ENCODE data around the gene RIC3.
A peak's percentile ranks its signal among the peaks of the same experiment; 100 is the strongest.

The RIC3 gene

DNA sequence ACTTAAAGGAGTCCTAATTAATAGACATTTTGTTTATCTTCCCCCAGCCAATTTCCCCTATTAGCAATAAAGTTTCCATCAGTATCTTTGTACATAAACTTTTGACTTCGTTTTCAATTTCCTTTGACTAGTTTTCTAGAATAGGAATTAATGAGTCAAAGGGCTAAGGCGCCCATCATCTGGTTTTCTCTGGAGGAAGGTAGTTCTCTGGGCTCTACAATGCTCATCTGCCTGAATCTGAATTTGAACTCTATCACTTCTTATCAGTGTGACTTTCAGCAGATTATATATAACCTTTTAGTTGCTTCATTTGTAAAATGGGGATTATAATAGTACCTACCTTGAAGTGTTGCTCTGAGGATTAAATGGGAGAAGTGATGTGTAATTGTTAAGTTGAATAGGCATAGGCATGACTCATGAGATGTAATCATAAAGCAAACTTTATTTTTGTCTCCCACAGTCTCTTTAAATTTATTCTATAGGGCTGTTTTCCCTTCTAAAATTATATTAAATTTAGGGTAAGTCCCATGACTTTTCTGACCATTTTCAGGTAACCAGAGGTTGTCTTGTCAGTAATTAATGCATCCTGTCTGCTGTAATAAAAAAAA lies 93.6 kb downstream of the RIC3 start:
- Histone ChIP-seq H3K4me3 (no peak overlapping the region), H3K27ac (no peak overlapping the region)

DNA sequence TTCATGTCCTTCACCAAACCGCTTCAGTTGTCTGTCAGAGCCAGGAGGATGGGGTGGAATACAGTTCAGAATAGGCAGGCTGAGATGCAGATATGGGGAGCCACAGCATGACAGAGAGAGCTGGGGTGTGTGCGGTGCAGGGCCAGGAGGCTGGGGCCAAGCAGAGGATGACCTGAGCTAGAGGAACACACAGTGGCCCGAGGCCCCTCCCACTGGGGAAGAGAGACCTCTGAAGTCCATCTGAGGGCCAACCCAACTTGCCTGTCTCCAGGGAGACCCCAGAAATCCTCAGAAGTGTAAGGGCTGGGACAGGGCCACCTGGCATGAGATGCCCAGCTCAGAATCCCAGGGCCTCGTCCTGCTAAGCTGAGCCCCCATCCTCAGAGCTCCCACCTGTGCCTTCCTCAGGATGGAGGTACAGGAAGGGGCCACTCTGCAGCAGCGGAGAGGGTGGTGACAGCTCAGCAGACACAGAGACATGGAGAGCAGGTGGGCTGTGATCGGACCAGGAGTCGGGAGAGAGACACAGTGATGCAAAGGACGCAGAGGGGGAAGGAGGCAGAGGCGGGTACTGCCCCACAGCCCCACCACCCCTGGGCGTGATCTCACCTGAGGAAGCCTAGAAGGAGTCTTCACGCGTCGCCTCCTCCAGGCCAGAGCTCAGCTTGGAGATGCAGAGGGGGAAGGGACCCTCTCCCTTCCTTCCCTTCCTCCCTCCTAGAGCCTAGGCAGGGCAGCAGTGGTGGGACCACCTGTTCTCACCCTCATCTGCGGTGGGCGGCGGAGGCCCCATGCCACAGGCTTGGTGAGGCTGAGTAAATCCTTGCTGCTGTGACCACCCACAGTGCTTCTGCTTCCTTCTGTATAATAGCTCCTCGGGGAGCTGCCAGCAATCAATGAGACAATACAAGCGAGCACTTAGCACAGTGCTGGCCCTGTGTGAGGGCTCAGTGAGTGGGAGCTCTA lies 96.9 kb downstream of the RIC3 start:
- H3K27ac ChIP-seq, result no peak overlapping the region
- H3K4me3 ChIP-seq, result no peak overlapping the region

DNA sequence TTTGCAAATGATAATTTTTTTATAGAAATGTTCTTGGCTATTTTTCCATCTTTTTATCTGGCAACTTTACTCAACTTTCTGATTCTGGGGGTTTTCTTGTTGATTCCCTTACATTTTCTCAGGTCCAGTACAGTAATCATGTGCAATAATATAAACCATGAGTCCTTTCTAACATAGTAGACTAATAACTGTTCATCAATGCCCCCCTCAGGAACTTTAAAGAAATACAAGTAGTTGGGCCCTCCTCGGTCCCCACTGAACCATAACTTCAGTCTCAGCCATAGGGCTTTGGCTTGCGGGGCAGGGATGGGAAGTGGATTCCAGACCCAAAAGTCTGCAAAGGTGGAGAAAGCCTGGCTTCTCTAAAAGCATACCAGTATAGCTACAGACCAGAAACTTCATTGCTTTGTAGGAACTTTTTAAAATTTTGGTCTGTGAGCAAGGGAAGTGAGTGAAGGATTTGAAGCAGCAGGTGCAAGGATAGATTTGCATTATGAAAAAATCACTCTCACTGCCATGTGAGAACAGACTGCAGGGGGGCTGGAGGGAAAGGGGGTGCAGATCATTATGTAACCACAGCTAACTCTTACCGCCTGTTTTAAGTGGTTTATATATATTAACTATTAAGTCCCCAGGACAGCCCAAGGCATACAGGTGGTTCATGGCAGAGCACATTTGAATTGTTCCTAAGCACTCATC lies 98.3 kb downstream of the RIC3 start:
- no peak overlapping the region for H3K4me3 ChIP-seq
- H3K27ac ChIP-seq, result no peak overlapping the region

DNA sequence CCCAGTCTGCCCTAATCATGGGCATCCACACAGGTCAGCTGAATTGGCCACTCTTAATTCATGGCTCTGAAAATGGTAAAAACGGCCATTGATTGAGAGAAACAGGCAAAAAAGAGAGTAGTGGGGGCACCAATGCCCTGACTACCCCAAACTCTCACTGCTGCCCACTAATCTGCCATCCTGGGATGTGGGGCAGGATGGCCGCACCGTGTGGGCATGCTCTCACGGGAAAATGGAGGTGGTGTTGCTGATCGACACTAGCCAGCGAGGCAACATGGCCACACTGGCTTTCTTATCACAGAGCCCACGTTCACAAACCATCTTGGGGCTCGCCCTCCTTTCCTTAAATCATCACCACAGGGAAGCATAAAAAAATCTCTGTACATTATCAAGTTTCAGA lies 99.1 kb downstream of the RIC3 start:
- Histone ChIP-seq H3K27ac (no peak overlapping the region), H3K4me3 (no peak overlapping the region)

DNA sequence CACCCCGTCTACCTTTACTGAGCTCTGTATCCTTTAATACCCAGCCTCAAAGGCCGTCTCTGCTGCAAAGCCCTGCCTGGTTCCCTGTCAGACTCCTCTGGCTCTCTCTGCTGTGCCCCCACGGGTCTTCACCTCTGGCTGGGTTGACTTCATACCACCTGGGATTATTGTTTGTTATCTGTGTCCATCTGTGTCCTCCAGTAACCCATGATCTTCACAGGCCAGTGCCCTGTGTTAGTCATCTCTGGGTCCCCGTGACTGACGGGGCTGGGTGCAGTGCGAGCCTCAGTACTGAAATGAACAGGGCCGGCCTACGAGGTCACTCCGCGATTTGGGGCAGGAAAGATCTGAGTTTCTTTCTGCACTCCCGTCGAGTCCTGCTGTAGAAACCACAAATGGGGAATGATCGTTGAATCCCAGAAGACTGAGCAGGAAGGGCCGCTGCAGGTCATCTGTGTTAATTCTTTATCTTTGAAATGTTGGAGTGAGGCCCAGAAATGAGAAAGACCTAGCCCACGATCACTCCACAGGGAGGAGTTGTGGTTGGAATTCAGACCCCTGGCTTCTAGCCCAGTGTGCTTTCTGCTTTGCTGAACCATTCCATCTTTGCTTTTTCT lies 100.1 kb downstream of the RIC3 start:
- no peak overlapping the region for H3K4me3 ChIP-seq
- peak overlapping the region in 4 of 21 experiments; percentile 37 to 65 (median 43) for H3K27ac ChIP-seq

DNA sequence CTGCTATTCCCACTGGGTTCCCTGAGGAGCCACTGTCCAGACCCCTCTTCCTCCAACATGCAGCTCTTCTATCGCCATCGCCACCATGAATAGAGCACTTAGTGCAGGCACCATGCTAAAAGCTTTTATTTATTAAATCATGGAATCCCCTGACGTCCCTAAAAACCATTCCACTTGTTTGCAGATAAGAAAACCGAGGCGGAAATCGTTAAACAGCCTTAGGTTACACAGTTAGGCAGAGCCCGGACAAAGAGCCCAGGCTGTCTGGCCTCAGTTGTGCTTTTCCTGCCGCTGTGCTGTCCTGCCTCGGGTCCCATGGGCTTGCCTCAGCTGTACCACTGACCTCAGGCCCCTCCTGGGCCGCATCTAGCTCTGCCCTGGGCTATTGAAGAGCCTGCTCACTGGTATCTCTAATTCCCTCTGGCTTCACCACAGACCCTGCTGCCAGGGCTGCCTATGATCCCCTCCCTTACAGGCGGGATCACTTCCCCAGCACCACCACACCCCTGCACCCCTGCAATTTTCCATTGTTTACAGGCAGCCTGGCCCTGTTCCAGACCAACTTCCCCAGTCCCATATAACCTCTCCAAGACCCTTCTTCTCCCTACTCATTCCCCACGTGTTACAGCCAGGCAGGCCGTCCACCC lies 100.8 kb downstream of the RIC3 start:
- peak overlapping the region in 4 of 21 experiments; percentile 37 to 65 (median 43) for H3K27ac ChIP-seq
- H3K4me3 ChIP-seq, result no peak overlapping the region

DNA sequence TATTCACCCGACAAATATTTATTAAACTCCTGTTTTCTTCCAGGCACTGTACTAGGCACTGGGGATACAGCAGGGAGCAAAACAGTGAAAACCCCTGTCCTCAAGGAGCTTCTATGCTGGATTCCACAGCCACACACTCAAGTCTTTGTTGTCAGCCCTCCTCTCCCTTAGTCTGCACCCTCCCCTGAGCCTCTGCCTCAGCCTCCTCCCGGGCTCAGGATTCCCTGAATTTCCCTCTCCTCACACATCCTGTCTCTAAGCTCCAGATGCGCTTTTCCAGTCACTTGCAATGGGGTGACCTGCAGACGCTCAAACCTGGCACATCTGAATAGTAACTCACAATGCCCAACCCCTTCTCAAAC lies 101.3 kb downstream of the RIC3 start:
- no peak overlapping the region for H3K27ac ChIP-seq
- no peak overlapping the region for H3K4me3 ChIP-seq

DNA sequence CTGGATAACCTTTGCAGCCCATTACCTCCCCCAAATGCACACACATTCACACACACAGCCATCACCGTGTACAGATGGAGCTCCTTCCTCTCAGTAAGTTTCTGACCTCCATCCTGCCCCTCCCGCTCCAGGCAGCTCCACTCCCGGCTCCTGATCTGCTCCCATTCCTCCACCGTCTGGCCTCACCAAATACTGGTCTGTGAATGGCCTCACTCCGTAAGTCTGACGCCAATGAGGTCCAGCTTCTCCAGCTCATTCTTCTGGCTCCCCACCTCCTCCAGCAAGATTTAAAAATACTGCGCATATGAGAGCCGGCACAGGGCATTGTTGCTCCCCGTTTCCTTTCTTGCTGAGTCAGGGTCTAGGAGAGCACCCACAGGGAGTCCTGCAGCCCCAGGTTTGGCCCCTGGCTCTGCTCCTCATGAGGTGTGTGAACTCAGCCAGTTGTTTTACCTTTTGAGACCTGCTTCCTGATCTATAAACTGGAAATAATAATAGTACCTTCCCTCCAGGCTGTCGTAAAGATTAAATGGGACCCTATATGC lies 101.8 kb downstream of the RIC3 start:
- no peak overlapping the region for H3K4me3 ChIP-seq
- H3K27ac ChIP-seq, result no peak overlapping the region

DNA sequence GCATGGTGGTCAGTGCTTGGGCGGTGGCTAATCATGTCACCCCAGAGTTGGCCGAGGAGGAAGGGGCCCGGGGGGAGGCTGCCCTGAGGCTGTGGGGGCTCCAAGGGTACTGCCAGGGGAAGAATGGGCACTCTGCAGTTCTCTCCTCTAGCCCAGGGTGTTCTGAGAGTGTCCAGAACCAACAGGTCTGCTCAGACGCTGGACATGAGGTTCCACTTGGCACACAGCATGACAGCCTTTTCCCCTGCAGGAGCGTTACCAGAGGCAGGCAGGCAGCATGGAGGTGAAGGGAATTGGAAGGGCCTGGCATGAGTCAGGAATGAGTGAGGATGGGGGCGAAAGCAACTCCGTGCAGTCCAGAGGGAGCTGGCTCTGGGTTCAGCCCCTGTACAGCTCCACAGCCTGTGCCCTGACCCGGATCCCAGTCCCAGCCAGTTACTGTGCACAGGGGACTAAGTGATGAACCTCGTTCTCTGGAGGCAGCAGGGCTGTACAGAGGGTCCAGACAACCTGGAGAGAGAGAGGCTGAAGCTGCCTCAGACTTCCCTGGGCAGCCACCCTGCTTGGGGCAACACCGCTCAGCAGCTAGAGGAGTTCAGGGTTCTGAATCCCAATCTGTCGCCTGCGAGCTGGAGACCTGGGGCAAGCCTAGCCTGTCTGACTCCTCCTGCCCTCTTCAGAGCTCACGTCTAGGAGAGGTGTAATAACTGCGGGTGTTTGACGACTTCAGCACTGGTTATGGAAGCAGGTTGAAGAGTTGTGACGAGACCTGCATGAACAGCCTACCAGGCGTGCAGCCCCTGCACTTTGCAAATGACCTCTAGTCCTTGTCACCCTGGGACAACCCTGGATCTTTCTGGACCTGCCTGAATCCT lies 102.6 kb downstream of the RIC3 start:
- no peak overlapping the region for H3K4me3 ChIP-seq
- H3K27ac ChIP-seq, result no peak overlapping the region

DNA sequence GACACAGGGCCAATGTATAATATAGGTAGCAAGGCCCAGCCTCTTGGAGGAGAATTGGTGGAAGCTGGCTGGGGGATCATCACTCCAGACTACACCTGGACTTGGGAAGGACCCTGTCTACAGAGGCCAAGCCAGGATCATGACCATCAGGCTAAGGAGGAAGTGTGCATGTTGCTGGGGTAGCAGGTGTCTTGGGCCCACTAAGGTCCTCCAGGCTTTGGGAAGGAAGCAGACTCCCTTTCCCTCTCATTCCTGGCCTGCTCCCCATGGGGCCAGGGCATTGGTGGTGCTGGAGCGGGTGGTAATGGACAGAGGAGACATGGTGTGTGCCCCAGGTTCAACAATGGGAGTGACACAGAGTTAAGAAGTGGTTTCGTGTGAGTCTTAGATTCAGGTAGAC lies 103.8 kb downstream of the RIC3 start:
- Histone ChIP-seq H3K27ac (no peak overlapping the region), H3K4me3 (no peak overlapping the region)

DNA sequence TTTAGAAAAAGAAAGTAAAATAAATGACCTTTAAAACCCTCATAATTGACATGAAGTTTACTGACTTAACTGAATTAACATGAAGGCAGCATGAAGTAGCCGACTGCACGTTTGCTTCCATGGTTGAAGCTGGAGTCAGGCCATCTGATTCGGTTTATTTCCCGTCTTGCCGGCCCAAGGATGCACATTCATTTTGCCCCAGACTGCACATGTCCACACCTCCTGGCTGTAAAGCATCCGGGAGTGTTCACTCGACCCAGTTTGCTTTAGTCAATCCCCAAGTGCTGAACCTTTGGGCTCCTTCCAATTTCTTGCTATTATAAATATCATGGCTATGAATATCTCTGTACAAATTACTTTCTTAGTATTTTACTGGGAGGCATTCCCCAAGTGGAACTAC lies 105.5 kb downstream of the RIC3 start:
- no peak overlapping the region for H3K4me3 ChIP-seq
- H3K27ac ChIP-seq, result peak overlapping the region in 3 of 21 experiments; percentile 71 to 83 (median 79)

DNA sequence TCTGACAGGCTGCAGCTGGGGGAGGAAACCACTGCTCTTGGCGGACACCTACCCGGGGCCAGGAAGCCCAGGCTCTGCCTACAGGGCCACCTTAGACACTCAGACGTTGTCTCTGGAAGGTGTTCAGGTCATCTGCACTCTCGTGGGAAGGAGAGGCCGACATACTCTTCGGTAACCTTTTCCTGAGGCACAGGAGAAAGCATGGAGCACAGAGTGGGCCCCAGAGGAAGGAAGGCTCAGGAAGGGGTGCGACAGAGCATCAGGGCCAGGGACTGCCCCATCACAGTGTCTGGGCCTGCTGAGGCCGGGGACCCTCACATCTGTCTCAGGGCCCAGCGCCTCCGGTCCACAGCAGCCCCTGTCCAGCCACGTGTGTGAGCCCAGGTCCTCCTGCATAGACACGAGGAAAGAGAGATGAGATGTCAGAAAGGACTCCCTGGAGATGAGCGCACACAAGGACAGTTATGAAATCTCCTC lies 106.0 kb downstream of the RIC3 start:
- Histone ChIP-seq H3K4me3 (no peak overlapping the region), H3K27ac (peak overlapping the region in 7 of 21 experiments; percentile 6 to 83 (median 71))

DNA sequence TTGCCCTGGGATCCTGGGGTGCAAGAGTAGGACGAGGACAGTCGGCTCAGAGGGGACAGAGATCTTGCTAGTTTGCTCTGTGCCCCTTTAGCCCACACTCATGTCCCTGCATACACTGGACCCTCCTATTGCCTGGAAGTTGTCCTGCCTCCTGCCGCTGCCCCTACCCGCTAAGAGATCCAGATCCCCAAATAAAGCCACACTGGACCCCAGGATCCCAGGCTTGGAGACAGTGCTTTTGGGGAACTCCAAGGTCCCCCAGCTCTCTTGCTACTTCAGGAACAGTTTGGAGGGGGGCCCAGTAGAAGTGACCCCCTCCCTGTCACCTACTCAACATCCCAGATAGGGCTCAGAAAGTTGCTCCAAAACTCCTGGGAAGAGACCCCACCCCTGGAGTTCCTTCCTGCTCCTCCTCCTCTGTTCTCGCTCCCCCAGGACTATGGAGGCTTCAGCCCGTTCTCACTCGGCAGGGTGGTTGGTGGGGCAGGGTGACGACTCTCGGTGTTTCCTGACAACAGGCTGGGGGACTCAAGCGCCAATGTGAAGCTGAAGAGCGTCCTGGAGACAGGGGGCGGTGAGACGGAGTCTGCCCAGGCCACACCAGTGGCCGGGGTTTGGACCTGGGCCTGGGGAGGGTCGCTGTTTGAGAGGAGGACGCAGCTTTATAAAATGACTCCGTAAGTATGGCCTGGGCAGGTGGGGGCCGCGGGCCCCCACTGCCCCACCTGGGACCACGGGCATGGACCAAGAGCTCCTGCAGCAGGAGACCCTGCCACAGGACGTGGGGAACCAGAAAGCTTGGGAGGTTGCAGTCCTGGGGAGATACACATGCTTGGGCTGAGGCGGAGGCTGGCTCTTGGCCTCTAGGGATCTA lies 107.0 kb downstream of the RIC3 start:
- peak overlapping the region in 5 of 21 experiments; percentile 21 to 83 (median 64) for H3K27ac ChIP-seq
- H3K4me3 ChIP-seq, result no peak overlapping the region

DNA sequence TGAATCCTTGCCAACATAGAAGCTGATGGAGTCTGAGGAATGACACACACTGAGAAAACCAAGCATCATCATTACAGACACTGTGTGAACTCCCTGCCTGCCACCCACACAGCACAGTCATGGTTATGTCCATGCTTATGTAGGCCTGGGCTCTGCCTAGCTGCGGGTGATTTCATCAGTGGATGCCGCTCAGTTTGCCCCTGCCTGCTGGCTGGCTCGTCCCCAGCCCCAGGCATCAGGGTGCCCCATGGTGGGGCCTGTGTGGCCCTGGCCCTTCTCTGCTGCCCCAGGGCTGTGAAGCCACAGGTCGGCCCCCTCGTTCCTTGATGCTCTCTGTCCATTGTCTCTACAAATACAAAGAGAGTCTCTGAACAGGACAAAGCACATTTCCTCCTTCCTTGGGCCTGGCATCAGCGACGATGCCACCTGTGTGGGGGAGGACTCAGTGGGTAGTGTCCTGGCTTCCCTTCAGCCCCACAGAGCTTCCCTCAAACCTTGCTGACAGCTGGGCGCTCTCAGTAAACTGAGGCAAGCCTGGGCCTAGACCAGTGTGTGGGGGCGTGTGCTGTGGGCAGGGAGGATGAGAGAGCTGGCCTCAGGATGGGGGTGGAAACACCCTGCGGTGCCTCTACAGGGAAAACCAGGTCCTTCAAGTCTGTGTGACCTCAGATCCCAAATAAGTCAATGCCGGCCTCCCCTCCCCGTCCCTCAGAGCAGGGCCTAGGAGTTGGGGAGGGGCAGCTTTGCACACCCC lies 107.8 kb downstream of the RIC3 start:
- Histone ChIP-seq H3K4me3 (no peak overlapping the region), H3K27ac (peak overlapping the region in 6 of 21 experiments; percentile 2 to 83 (median 58))

DNA sequence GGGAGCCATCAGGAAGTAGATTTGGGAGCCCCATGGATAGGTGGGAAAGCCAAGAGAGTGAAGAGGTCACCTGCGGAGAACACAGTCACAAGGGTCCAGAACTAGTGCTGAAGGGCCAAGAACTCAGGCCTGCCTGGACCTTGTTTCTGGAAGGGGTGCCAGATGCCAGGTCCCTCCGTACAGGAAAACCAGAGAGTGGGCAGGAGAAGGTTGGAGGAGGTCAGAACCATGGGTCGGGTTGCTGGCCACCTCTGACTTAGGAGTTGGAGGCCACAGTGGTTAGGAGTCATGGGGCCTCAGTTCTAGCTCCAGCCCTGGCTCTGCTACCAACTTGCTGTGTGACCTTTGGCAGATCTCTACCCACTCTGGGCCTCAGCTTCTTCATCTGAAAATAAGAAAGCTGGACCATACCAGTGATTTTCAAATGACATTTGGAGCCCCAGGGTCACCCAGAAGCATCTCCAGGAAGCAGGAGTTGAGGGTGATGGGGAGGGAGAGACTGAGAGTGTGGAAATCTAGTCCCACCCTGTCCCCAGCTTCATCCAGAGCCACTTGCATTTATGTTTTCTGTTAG lies 108.6 kb downstream of the RIC3 start:
- H3K27ac ChIP-seq, result peak overlapping the region in 7 of 21 experiments; percentile 8 to 83 (median 54)
- H3K4me3 ChIP-seq, result no peak overlapping the region

DNA sequence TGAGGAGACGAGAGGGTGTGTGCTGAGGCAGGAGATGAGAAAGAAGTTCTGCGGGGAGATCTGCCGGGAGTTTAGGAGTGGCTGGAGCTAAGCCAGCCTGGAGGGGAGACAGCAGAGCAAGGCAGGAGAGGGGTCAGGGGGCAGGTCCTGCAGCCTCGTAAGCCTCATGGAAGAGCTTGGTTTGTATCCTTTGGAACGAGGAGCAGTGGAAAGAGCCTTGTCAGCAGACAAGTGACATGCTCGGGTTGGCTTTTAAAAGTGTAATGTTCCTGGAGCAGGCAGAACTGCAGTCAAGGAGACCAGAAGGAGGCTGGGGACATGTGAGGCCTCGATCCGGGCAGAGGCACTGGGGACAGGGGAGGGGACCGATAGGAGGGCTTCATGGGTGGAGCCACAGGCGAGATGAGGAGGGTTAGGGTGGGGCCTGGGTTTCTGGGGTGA lies 109.2 kb downstream of the RIC3 start:
- Histone ChIP-seq H3K4me3 (no peak overlapping the region), H3K27ac (peak overlapping the region in 3 of 21 experiments; percentile 7 to 83 (median 50))

Data from skin epidermis (tissue), 12 donors.